NB4 (cell line): ENCODE measurements around the gene JAML.

Experiments used
- TF ChIP-seq, protein P1 (sequence below): IDR thresholded peaks from one replicate; pipeline ENCODE4 v1.5.1; 2012; ENCODE audit warnings: low read depth, low read length
- TF ChIP-seq, protein P2 (sequence below): IDR thresholded peaks from 2 replicates; pipeline ENCODE4 v1.6.1; 2011; ENCODE audit warnings: low read depth, low read length

- TF ChIP-seq, protein P1, sequence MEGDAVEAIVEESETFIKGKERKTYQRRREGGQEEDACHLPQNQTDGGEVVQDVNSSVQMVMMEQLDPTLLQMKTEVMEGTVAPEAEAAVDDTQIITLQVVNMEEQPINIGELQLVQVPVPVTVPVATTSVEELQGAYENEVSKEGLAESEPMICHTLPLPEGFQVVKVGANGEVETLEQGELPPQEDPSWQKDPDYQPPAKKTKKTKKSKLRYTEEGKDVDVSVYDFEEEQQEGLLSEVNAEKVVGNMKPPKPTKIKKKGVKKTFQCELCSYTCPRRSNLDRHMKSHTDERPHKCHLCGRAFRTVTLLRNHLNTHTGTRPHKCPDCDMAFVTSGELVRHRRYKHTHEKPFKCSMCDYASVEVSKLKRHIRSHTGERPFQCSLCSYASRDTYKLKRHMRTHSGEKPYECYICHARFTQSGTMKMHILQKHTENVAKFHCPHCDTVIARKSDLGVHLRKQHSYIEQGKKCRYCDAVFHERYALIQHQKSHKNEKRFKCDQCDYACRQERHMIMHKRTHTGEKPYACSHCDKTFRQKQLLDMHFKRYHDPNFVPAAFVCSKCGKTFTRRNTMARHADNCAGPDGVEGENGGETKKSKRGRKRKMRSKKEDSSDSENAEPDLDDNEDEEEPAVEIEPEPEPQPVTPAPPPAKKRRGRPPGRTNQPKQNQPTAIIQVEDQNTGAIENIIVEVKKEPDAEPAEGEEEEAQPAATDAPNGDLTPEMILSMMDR: no peak
- TF ChIP-seq, protein P2, sequence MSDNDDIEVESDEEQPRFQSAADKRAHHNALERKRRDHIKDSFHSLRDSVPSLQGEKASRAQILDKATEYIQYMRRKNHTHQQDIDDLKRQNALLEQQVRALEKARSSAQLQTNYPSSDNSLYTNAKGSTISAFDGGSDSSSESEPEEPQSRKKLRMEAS: no peak
Observed at GRCh38 chr11:118212781-118213191, 12.0 kb downstream of the JAML start.
